GM21786 (cell line): ENCODE measurements around the gene PRAMEF18.
"Not testable (repeated sequence)": the region's sequence is repeated elsewhere in the genome, so short reads cannot be mapped to it uniquely, and the experiment has no call there.

Experiments
- ATAC-seq: cut with Tn5 transposase; IDR thresholded peaks from one replicate; pipeline ENCODE4 v1.9.1; 2021; ENCODE audit not compliant: unreplicated experiment

The PRAMEF18 gene, protein sequence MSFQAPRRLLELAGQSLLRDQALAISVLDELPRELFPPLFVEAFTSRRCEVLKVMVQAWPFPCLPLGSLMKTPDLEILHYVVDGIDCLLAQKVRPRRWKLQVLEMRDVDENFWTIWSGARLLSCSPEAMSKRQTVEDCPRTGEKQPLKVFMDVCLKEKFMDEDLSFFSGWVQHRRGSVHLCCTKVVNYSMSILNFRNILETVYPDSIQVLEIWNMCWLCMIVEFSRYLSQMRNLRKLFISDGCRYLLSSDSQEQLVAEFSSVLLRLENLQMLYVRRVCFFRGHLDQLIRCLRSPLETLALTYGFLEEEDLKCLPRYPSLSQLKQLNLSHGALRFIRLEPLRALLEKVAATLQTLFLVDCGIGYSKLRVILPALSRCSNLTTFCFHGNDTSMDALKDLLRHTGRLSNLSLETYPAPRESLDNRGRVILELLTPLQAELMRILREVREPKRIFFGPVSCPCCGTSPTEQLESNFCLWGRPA

DNA sequence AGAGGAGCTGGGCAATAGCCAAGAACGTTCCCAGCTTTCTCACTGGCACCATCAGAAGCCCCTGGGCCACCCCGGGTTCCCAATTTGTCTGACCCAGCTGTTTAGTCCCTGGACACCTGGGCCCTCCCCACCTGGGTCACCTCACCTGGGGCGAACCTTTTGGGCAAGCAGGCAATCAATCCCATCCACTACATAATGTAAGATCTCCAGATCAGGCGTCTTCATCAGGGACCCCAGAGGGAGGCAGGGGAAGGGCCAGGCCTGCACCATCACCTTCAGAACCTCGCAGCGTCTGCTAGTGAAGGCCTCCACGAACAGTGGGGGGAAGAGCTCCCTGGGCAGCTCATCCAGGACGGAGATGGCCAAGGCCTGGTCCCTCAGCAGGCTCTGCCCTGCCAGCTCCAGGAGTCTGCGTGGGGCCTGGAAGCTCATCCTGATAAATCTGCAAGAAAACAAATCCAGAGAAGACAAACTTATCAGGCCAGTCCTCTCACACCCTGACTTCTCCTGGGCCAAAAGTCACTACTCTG, at the start of gene PRAMEF18:
PRAMEF18 (minus strand) TSS at position 480 of the 530 bp plus-strand sequence; CDS start at position 432, 48 bp downstream.
- ATAC-seq: not testable (repeated sequence)

DNA sequence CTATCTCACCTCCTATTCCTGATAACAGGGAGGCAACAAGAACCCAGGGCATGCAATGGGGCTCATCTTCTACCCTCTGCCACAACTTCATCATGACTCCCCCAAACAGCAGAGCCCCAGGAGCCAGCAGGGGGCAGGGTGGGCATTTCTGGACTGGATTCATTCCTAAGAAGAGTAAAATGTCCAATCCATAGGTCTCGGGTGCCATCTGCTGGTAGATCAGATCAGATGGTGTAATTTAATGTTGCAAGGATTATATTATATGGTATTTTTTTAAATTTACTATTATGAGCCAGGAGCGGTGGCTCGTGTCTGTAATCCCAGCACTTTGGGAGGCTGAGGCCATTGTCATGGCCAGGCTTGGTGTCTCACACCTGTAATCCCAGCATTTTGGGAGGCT, 39.2 kb upstream of the PRAMEF18 start:
- not testable (repeated sequence) for ATAC-seq

DNA sequence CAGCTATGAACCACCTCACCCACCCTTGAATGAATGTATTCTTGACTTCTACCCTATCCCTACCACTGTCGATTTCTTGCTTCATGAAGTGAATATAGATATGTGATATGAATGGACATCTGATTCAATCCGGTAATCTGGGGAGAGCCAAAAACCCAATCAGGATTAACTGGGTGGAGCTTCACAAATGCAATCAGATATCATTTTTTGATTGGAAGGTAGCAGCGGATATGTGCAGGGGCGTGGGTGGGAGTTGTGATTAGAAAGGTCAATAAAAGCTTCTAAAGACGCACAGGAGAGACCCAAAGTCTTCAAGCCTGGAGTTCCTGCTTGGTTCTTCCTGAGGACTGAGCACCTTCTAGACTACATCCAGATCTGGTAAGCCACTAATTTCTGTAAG, 27.9 kb upstream of the PRAMEF18 start, which contains the start of gene PRAMEF5:
PRAMEF5 (plus strand) TSS at position 301 of the 400 bp plus-strand sequence. CDS start 5,071 bp downstream, outside the sequence.
- not testable (repeated sequence) for ATAC-seq

DNA sequence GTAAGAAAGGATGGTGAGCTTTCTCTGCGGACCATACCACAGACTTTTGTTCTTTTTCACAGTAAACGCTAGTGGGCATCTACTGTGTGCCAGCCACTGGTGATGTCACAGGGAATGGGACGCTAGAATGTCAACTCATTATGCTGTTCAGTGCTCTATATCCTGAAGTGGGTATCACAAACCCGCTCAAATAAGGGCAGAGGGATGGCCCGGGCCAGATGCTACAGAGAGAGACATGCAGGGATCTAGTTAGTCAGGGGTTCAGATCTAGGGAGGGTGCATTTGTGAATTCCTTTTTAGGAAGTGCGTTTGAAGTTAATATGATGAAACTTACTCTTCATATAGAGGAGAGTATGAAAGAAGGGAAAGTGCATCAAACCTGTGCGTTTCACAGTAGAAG, 21.2 kb upstream of the PRAMEF18 start:
- ATAC-seq: not testable (repeated sequence)

DNA sequence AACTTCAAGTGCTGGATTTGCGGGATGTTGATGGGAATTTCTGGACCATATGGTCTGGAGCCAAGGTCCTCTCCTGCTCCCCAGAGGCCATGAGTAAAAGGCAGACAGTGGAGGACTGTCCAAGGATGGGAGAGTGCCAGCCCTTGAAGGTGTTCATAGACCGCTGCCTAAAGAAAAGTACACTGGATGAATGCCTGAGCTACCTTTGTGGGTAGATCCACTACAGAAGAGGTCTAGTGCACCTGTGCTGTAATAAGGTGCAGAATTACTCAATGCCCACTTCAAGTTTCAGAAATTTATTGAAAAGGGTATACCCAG, 20.6 kb upstream of the PRAMEF18 start:
- not testable (repeated sequence) for ATAC-seq

DNA sequence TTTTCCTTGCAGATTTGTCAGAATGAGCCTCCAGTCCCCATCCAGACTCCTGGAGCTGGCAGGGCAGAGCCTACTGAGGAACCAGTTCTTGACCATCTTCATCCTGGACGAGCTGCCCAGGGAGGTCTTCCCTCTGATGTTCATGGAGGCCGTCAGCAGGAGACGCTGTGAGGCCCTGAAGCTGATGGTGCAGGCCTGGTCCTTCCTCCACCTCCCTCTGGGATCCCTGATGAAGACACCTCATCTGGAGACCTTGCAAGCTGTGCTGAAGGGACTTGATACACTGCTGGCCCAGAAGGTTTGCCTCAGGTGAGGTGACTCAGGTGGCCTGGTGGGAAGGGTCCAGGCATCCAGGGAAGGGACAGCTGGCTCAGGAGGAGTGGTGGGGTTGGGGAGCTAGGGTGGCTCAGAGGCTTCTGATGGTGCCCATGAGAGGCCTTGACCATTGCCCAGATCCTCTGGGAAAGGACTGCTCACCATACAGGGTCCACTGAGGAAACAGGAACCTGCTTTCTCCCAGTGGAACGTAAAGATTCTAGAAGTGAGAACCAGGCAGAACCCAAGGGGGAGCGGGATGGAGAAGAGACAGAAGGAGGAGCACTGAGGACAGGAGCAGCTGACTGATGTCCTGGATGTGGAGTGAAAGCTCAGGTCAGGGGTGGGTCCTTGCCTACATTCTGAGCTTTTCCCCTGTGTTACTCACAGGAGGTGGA, 20.0 kb upstream of the PRAMEF18 start:
- not testable (repeated sequence) for ATAC-seq

DNA sequence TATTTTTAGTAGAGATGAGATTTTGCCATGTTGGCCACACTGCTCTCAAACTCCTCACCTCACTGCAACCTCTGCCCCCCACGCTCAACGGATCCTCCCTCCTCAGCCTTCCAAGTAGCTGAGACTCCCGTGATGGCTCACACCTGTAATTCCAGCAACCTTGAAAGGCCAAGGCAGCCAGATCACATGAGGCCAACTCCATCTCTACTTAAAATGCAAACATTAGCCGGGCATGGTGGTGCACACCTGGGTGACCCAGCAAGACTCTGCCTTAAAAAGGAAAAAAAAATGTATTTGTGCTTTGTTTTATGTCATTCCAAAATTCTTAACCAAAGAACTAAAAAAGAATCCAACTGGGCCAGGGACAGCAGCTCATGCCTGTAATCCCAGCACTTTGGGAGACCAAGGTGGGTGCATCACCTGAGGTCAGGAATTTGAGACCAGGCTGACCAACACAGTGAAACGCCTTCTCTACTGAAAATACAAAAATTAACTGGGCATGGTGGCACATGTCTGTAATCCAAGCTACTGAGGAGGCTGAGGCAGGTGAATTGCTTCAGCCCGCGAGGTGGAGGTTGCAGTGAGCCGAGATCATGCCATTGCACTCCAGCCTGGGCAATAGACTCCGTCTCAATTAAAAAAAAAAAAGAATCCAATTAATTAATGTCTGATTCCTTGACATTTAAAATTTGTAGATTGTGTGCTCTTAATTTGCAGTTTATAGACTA, 17.7 kb upstream of the PRAMEF18 start:
- not testable (repeated sequence) for ATAC-seq

DNA sequence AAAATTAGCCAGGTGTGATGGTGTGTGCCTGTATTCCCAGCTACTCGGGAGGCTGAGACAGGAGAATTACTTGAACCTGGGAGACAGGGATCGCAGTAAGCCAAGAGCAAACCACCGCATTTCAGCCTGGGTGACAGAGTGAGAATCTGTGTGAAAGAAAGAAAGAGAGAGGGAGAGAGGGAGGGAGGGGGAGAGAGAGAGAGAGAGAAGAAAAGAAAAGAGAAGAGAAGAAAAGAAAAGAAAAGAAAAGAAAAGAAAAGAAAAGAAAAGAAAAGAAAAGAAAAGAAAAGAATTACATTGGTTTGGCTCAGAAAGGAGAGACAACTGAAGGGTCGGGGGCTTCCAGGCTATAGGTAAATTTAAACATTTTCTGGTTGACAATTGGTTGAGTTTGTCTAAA, 13.7 kb upstream of the PRAMEF18 start:
- not testable (repeated sequence) for ATAC-seq

DNA sequence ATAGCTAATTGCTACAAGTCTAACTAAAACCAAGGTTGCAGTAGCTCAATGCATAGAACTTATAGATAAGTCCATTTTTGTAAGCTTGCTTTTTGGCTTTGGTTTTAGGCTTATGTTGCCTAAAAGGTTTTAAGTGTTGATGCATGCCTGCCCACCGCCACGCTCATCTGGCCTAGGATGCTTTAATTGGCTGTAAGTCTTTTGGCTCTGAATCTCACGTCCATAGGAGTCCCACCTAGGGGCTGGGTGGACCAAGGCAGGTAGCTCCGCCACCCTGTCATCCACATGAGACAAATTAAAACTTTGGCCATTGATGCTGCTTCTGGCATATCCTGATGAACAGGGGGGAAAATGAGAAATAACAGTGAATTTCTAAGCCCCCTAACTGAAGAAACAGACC, 11.6 kb upstream of the PRAMEF18 start:
- not testable (repeated sequence) for ATAC-seq

DNA sequence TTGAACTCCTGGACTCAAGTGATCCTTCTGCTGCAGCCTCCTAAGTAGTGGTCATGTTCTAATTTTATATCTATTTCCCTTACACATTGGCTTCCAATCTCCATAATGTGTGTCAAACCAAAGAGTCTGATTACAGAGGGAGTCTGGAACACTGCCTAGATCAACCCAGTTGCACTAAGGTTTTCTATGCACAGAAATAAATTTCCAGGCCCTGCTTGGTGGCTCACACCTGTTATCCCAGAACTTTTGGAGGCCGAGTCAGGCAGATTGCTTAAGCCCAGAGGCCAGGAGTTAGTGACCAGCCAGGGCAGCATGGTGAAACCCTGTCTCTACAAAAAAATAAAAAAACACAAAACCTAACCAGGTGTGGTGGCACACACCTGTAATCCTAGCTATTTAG, 8.1 kb upstream of the PRAMEF18 start:
- not testable (repeated sequence) for ATAC-seq

DNA sequence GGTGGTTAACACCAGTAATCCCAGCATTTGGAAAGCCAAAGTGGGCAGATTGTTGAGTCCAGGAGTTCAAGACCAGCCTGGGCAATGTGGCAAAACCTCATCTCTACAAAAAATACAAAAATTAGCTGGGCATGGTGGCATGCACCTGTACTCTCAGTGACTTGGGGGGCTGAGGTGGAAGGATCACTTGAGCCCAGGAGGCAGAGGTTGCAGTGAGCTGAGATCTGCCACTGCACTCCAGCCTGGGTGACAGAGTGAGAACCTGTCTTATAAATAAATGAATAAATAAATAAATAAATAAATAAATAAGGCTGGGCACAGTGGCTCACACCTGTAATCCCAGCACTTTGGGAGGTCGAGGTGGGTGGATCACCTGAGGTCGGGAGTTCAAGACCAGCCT, 6.1 kb upstream of the PRAMEF18 start:
- not testable (repeated sequence) for ATAC-seq

DNA sequence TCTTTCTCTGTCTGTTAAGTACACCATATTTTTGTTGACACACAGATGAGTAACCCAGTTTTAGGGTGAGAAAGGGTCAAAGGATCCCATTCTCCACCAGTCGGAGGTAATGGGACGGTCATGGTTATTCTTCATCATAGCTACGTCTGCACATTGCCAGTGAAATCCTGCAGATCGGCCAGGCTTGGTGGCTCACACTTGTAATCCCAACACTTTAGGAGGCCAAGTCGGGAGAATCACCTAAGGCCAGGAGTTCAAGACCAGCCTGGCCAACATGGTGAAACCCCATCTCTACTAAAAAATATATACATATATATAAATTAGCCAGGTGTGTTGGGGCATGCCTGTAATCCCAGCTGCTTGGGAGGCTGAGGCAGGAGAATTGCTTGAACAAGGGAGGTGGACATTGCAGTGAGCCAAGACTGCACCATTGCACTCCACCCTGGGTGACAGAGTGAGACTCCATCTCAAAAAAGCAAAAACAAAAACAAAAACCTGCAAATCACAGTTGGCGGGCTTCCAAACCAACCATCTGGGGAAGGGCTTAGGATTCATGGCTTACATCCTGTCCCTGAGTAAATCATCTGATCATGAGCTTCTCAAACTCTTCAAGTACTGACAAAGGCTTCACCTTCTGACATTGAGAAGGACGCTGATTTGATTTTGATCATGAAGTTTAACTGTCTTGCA, 5.3 kb upstream of the PRAMEF18 start:
- ATAC-seq: not testable (repeated sequence)

DNA sequence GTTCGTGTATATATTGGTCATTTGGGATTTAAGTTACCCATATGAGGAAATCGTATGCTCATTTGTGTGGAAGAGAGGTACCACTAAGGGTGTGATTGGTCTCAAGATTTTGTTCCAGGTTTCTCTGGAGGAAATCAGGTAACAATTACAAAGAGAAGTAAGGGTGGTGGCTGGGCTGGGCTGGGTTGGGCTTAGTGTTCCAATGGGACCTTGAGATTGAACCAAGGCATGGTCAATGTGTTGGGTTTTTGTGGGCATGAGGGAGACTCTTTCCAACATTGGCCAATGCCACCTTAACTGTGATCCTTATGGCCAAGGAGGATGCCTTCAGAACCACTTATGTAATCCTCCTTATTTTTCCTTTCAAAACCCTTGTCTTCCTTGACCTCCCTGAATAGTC, 4.6 kb upstream of the PRAMEF18 start:
- ATAC-seq: not testable (repeated sequence)

DNA sequence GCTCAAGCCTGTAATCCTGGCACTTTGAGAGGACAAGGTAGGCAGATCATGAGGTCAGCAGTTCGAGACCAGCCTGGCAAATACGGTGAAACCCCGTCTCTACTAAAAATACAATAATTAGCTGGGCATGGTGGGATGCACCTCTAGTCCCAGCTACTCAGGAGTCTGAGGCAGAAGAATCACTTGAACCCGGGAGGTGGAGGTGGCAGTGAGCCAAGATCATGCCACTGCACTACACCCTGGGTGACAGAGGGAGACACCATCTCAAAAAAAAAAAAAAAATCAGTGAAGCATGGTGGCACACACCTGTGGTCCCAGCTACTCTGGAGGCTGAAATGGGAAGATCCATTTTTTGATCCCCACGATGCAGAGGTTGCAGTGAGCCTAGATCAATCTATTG, 4.1 kb upstream of the PRAMEF18 start:
- not testable (repeated sequence) for ATAC-seq

DNA sequence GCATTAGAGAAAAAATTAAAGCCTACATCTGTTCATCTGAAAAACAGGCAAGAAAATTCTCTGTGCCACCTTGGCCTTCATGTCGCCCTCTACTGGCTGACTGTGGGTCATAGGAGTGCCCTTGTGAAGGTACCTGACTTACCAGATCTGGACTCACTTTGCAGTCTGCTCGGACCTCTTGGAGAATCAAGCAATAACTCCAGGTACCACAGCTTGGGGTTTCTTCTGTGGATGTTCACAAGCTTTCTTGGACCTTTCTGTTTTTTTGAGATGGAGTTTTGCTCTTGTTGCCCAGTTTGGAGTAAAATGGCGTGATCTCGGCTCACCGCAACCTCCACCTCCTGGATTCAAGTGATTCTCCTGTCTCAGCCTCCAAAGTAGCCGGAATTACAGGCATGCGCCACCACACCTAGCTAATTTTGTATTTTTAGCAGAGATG, 2.4 kb upstream of the PRAMEF18 start:
- no peak for ATAC-seq

DNA sequence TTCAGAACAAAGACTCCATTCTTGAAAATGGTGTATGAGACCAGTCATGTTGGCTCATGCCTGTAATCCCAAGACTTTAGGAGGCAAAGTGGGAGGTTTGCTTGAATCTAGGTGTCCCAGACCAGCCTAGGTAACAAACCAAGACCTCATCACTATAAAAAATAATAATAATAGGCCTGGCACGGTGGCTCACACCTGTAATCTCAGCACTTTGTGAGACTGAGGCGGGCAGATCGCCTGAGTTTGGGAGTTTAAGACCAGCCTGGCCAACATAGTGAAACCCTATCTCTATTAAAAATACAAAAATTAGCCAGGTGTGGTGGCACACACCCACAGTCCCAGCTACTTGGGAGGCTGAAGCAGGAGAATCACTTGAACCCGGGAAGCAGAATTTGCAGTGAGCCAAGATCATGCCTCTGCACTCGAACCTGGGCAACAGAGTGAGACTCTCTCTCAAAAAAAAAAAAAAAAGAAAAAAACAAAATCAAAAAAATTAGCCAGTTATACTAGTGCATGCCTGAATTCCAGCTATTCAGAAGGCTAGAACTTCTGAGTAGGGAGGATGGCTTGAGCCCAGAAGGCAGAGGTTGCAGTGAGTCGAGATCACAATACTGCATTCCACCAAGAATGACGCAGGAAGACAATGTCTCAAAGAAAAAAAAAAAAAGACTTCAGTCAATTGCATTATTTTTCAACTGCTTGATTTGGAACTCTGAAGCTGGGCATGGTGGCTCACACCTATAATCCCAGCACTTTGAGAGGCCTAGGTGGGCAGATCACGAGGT, 1.5 kb upstream of the PRAMEF18 start:
- ATAC-seq: not testable (repeated sequence)

DNA sequence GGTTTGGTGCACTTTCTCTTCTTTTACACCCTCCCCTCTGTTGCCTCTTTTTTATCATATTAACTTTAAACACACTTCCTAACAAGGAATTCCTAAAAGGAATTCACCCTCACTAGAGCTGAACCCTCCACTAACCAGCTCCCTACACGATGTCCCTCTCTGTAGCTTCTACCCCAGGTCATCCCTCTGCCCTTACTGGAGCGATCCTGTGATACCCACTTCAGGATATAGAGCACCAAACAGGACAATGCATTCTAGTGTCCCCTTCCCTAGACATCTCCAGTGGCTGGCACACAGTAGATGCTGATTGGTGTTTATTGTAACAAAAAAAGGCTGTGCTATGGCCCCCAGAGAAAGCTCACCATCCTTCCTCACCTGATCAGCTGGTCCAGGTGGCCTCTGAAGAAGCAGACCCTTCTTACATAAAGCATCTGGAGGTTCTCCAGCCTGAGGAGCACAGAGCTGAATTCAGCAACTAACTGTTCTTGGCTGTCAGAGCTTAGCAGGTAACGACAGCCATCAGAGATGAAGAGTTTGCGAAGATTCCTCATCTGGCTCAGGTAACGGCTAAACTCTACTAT, 1.4 kb downstream of the PRAMEF18 start:
- no peak for ATAC-seq

DNA sequence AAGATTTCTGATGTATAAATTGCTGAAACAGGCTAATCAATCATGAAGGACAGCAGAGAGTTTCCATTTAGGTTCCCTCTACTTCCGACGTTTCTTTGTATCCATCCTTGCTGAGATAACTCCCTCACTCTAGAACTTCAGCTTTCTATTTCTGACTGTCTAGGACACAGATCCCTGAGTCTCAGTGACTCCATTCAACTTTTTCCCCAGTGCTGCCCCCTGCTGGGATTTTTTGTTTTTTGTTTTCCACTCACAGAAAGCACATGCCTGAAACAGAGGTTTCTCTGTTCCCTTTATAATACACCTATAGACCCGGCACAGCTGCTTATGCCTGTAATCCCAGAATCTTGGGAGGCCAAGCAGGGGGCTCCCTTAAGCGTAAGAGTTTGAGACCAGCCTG, 3.2 kb downstream of the PRAMEF18 start:
- not testable (repeated sequence) for ATAC-seq

DNA sequence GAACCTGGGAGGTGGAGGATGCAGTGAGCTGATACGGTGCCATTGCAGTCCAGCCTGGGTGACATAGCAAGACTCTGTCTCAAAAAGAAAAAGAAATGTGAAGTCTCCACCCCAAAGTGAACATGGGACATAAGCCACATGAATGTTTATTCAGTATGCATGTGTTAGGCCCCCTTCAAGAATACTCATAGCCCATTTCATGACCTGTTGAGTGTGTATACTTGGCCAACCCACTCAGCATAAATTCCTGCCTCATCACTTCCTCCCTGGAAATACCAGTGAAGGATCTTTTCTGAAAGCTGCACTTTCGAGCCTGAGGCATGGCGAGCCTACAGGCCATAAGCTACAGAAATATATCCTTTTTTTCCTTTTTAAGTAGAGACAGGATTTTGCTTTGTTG, 6.8 kb downstream of the PRAMEF18 start:
- not testable (repeated sequence) for ATAC-seq
